T-helper 1 cell treated with Interleukin-12 subunit alpha and Interleukin-12 subunit beta and Interleukin-4 antibody, amounts not matched to agents 30 μg/mL and 1 μg/mL, for 36 hours (primary cell): ENCODE results near the gene TLE3.
A peak's percentile ranks its signal among the peaks of the same experiment; 100 is the strongest.
"Not testable (repeated sequence)": the region's sequence is repeated elsewhere in the genome, so short reads cannot be mapped to it uniquely, and the experiment has no call there.

Experiments
- H3K27ac Mint-ChIP-seq: one replicate; pipeline ENCODE4 v1.8.0; 2021; ENCODE audit warnings: mild to moderate bottlenecking, mixed read lengths
- H3K27me3 Mint-ChIP-seq: one replicate; pipeline ENCODE4 v1.8.0; 2021; ENCODE audit warnings: low read depth, mixed read lengths
- H3K36me3 Mint-ChIP-seq: one replicate; pipeline ENCODE4 v1.8.0; 2021; ENCODE audit warnings: low read depth, mixed read lengths
- H3K4me1 Mint-ChIP-seq: one replicate; pipeline ENCODE4 v1.8.0; 2021; ENCODE audit warnings: low read depth, mixed read lengths
- H3K4me3 Mint-ChIP-seq: one replicate; pipeline ENCODE4 v1.8.0; 2021; ENCODE audit warnings: mild to moderate bottlenecking, moderate library complexity, mixed read lengths
- H3K9me3 Mint-ChIP-seq: one replicate; pipeline ENCODE4 v1.8.0; 2021; ENCODE audit warnings: mixed read lengths

The TLE3 gene

GRCh38 chr15:70097321-70098152 lies at the start of gene TLE3:
TLE3 (minus strand) TSS chr15:70097917; CDS start chr15:70096798, 1,119 bp downstream.
- peaks cover 24% of the 10 kb centered on the region for H3K27me3 Mint-ChIP-seq
- H3K4me1 Mint-ChIP-seq = peaks cover 44% of the 10 kb centered on the region
- peak within 1 kb of the TSS; percentile 97 for H3K27ac Mint-ChIP-seq
- H3K4me3 Mint-ChIP-seq = peak within 1 kb of the TSS; percentile 94
- peaks cover 28% of the 10 kb centered on the region for H3K36me3 Mint-ChIP-seq
- no peaks in the 10 kb centered on the region for H3K9me3 Mint-ChIP-seq

- peaks cover 7% of the 10 kb centered on the region for H3K4me1 Mint-ChIP-seq
- no peak overlapping the region for H3K4me3 Mint-ChIP-seq
- H3K27me3 Mint-ChIP-seq = peaks cover 64% of the 10 kb centered on the region
- H3K27ac Mint-ChIP-seq = no peak overlapping the region
- no peaks in the 10 kb centered on the region for H3K36me3 Mint-ChIP-seq
- H3K9me3 Mint-ChIP-seq = no peaks in the 10 kb centered on the region
These were observed 49.6 kb upstream of the TLE3 start for GRCh38 chr15:70147178-70147760.

GRCh38 chr15:70146771-70147170 lies 49.1 kb upstream of the TLE3 start:
- H3K4me3 Mint-ChIP-seq = no peak overlapping the region
- H3K27me3 Mint-ChIP-seq = peaks cover 60% of the 10 kb centered on the region
- no peak overlapping the region for H3K27ac Mint-ChIP-seq
- peaks cover 7% of the 10 kb centered on the region for H3K4me1 Mint-ChIP-seq
- no peaks in the 10 kb centered on the region for H3K36me3 Mint-ChIP-seq
- no peaks in the 10 kb centered on the region for H3K9me3 Mint-ChIP-seq

GRCh38 chr15:70146162-70146561 lies 48.4 kb upstream of the TLE3 start:
- peaks cover 54% of the 10 kb centered on the region for H3K27me3 Mint-ChIP-seq
- no peak overlapping the region for H3K4me3 Mint-ChIP-seq
- H3K27ac Mint-ChIP-seq = no peak overlapping the region
- no peaks in the 10 kb centered on the region for H3K36me3 Mint-ChIP-seq
- H3K4me1 Mint-ChIP-seq = peaks cover 9% of the 10 kb centered on the region
- H3K9me3 Mint-ChIP-seq = no peaks in the 10 kb centered on the region

- Mint-ChIP-seq H3K4me3 (no peak overlapping the region), H3K36me3 (no peaks in the 10 kb centered on the region), H3K9me3 (no peaks in the 10 kb centered on the region), H3K27me3 (peaks cover 58% of the 10 kb centered on the region), H3K27ac (no peak overlapping the region), H3K4me1 (peaks cover 18% of the 10 kb centered on the region)
These were observed 47.5 kb upstream of the TLE3 start for GRCh38 chr15:70145261-70145660.

- no peaks in the 10 kb centered on the region for H3K9me3 Mint-ChIP-seq
- no peaks in the 10 kb centered on the region for H3K36me3 Mint-ChIP-seq
- H3K27ac Mint-ChIP-seq = no peak overlapping the region
- no peak overlapping the region for H3K4me3 Mint-ChIP-seq
- peaks cover 26% of the 10 kb centered on the region for H3K4me1 Mint-ChIP-seq
- H3K27me3 Mint-ChIP-seq = peaks cover 54% of the 10 kb centered on the region
These were observed 44.8 kb upstream of the TLE3 start for GRCh38 chr15:70142322-70143191.

GRCh38 chr15:70142072-70142321 lies 44.3 kb upstream of the TLE3 start:
- H3K27me3 Mint-ChIP-seq = peaks cover 48% of the 10 kb centered on the region
- H3K4me1 Mint-ChIP-seq = peaks cover 26% of the 10 kb centered on the region
- peak overlapping the region; percentile 16 for H3K4me3 Mint-ChIP-seq
- no peaks in the 10 kb centered on the region for H3K9me3 Mint-ChIP-seq
- no peaks in the 10 kb centered on the region for H3K36me3 Mint-ChIP-seq
- H3K27ac Mint-ChIP-seq = no peak overlapping the region

GRCh38 chr15:70141376-70142071 lies 43.8 kb upstream of the TLE3 start:
- Mint-ChIP-seq H3K27ac (peak overlapping the region; percentile 10), H3K4me3 (peak overlapping the region; percentile 16), H3K27me3 (peaks cover 52% of the 10 kb centered on the region), H3K9me3 (no peaks in the 10 kb centered on the region), H3K4me1 (peaks cover 26% of the 10 kb centered on the region), H3K36me3 (no peaks in the 10 kb centered on the region)

- H3K4me1 Mint-ChIP-seq = peaks cover 26% of the 10 kb centered on the region
- no peaks in the 10 kb centered on the region for H3K36me3 Mint-ChIP-seq
- peaks cover 48% of the 10 kb centered on the region for H3K27me3 Mint-ChIP-seq
- H3K27ac Mint-ChIP-seq = peak overlapping the region; percentile 19
- no peaks in the 10 kb centered on the region for H3K9me3 Mint-ChIP-seq
- H3K4me3 Mint-ChIP-seq = peak overlapping the region; percentile 26
These were observed 43.0 kb upstream of the TLE3 start for GRCh38 chr15:70140543-70141375.

GRCh38 chr15:70140025-70140542 lies 42.4 kb upstream of the TLE3 start:
- H3K27ac Mint-ChIP-seq = no peak overlapping the region
- H3K4me1 Mint-ChIP-seq = peaks cover 26% of the 10 kb centered on the region
- H3K36me3 Mint-ChIP-seq = no peaks in the 10 kb centered on the region
- no peak overlapping the region for H3K4me3 Mint-ChIP-seq
- H3K27me3 Mint-ChIP-seq = peaks cover 48% of the 10 kb centered on the region
- no peaks in the 10 kb centered on the region for H3K9me3 Mint-ChIP-seq

- peaks cover 25% of the 10 kb centered on the region for H3K4me1 Mint-ChIP-seq
- H3K4me3 Mint-ChIP-seq = no peak overlapping the region
- H3K27me3 Mint-ChIP-seq = peaks cover 48% of the 10 kb centered on the region
- no peaks in the 10 kb centered on the region for H3K36me3 Mint-ChIP-seq
- H3K27ac Mint-ChIP-seq = no peak overlapping the region
- H3K9me3 Mint-ChIP-seq = no peaks in the 10 kb centered on the region
These were observed 40.2 kb upstream of the TLE3 start for GRCh38 chr15:70137967-70138366.

GRCh38 chr15:70137021-70137420 lies 39.3 kb upstream of the TLE3 start:
- H3K9me3 Mint-ChIP-seq, H3K27ac Mint-ChIP-seq, H3K4me3 Mint-ChIP-seq, H3K36me3 Mint-ChIP-seq: not testable (repeated sequence)
- Mint-ChIP-seq H3K4me1 (peaks cover 19% of the 10 kb centered on the region), H3K27me3 (peaks cover 41% of the 10 kb centered on the region)

GRCh38 chr15:70133781-70134421 lies 36.2 kb upstream of the TLE3 start:
- no peaks in the 10 kb centered on the region for H3K36me3 Mint-ChIP-seq
- no peak overlapping the region for H3K4me3 Mint-ChIP-seq
- H3K4me1 Mint-ChIP-seq = no peaks in the 10 kb centered on the region
- H3K27ac Mint-ChIP-seq = no peak overlapping the region
- peaks cover 27% of the 10 kb centered on the region for H3K27me3 Mint-ChIP-seq
- no peaks in the 10 kb centered on the region for H3K9me3 Mint-ChIP-seq
